H1 (cell line): ENCODE results near the gene TRIM32. TPM values are rescaled to one million over a fixed set of nuclear protein-coding genes. Genes with fewer than 3 reads are reported as not detected.

Experiments
- CTCF ChIA-PET: fragments of 300-600 bp; sonication (Branson Sonifier 250); formaldehyde crosslinking; loops from one replicate; lab custom pipeline; 2021; ENCODE audit not compliant: partially characterized antibody; lab: Charles Lee
- POLR2A ChIA-PET: fragments of 300-600 bp; sonication (Branson Sonifier 250); formaldehyde crosslinking; loops from one replicate; lab custom pipeline; 2021; ENCODE audit warnings: inconsistent platforms; ENCODE audit not compliant: partially characterized antibody; lab: Charles Lee
- DNase-seq, 2 experiments: peaks; one replicate each; pipeline versions ENCODE4 v3.0.0 to v3.0.0-alpha.2; 2010 to 2022; ENCODE audit warnings: low spot score in 2 of 2, low read depth in 1 of 2, mixed read lengths in 1 of 2
- FAIRE-seq: peaks from 2 replicates; lab custom pipeline; 2011; peaks lifted over from hg19 to GRCh38; lab: Jason Lieb, UNC
- H2AFZ ChIP-seq: 2 replicates; pipeline ENCODE4 v1.8.1; 2012; ENCODE audit warnings: low read length, inconsistent platforms
- H2AK5ac ChIP-seq: 2 replicates; pipeline ENCODE4 v1.6.1; 2013; ENCODE audit warnings: low read depth, low read length
- H2BK120ac ChIP-seq: replicated peaks from 2 replicates; pipeline ENCODE3; 2013; ENCODE audit warnings: low read depth, low read length, inconsistent platforms
- H2BK12ac ChIP-seq: 2 replicates; pipeline ENCODE4 v1.6.1; 2013; ENCODE audit warnings: low read depth, low read length
- H2BK15ac ChIP-seq: 2 replicates; pipeline ENCODE4 v1.6.1; 2013; ENCODE audit warnings: low read length
- H2BK20ac ChIP-seq: 2 replicates; pipeline ENCODE4 v1.6.1; 2013; ENCODE audit warnings: low read length
- H2BK5ac ChIP-seq: 2 replicates; pipeline ENCODE4 v1.6.1; 2013; ENCODE audit warnings: low read depth, low read length
- H3K14ac ChIP-seq: 2 replicates; pipeline ENCODE4 v1.6.1; 2013; ENCODE audit warnings: inconsistent platforms; ENCODE audit not compliant: insufficient read length
- H3K18ac ChIP-seq: 2 replicates; pipeline ENCODE4 v1.6.1; 2013; ENCODE audit warnings: low read length; ENCODE audit errors: extremely low read depth
- H3K23ac ChIP-seq: 2 replicates; pipeline ENCODE4 v1.6.1; 2013; ENCODE audit warnings: inconsistent platforms; ENCODE audit not compliant: insufficient read length
- H3K23me2 ChIP-seq: 2 replicates; pipeline ENCODE4 v1.6.1; 2013; ENCODE audit warnings: low read depth, low read length
- H3K27ac ChIP-seq: 2 replicates; pipeline ENCODE4 v1.6.1; 2011; ENCODE audit warnings: low read depth, low read length, inconsistent platforms
- H3K27me3 ChIP-seq, 4 experiments: replicated peaks in 1 of 4; 1 replicate in 1 of 4; 2 replicates in 3 of 4; pipeline versions ENCODE4 v1.6.1 to v1.8.1; 2011 to 2013; ENCODE audit warnings: low read length in 3 of 4, mild to moderate bottlenecking in 3 of 4, inconsistent platforms in 2 of 4, mixed read lengths in 2 of 4, moderate library complexity in 1 of 4; ENCODE audit not compliant: control insufficient read depth in 3 of 4, insufficient read depth in 3 of 4; ENCODE audit errors: extremely low read depth in 1 of 4
- H3K36me3 ChIP-seq, 4 experiments: 2 replicates each; pipeline versions ENCODE4 v1.6.1 to v1.8.1; 2011 to 2013; ENCODE audit warnings: mild to moderate bottlenecking in 4 of 4, low read length in 3 of 4, moderate library complexity in 2 of 4, control low read depth in 1 of 4, inconsistent platforms in 1 of 4; ENCODE audit not compliant: insufficient read depth in 4 of 4, control insufficient read depth in 2 of 4
- H3K4ac ChIP-seq: replicated peaks from 2 replicates; pipeline ENCODE3; 2013; ENCODE audit warnings: low read length, low read depth, mixed read lengths, inconsistent platforms; ENCODE audit not compliant: insufficient read length
- H3K4me1 ChIP-seq, 4 experiments: replicated peaks in 1 of 4; 1 replicate in 1 of 4; 2 replicates in 3 of 4; pipeline versions ENCODE4 v1.6.1 to v1.8.1; 2011 to 2013; ENCODE audit warnings: low read length in 3 of 4, inconsistent platforms in 2 of 4, mixed read lengths in 1 of 4; ENCODE audit not compliant: insufficient read depth in 4 of 4, control insufficient read depth in 3 of 4
- H3K4me2 ChIP-seq, 2 experiments: 2 replicates each; pipeline versions ENCODE4 v1.6.1 to v1.8.1; 2011 to 2013; ENCODE audit warnings: low read depth in 2 of 2, low read length in 2 of 2, control low read depth in 1 of 2, inconsistent platforms in 1 of 2, mild to moderate bottlenecking in 1 of 2; ENCODE audit not compliant: insufficient read depth in 1 of 2
- H3K4me3 ChIP-seq, 4 experiments: fragments of 200-600, 300-600 bp in 1 of 4; sonication (generic), shearing (Covaris generic), sonication (Bioruptor Twin) in 1 of 4; 2 replicates each; pipeline versions ENCODE4 v1.5.1 to v1.8.1; 2011 to 2016; ENCODE audit warnings: low read length in 4 of 4, low read depth in 3 of 4, control low read depth in 2 of 4, inconsistent platforms in 2 of 4, mild to moderate bottlenecking in 2 of 4, mixed read lengths in 1 of 4, moderate library complexity in 1 of 4; ENCODE audit not compliant: insufficient read depth in 2 of 4; ENCODE audit errors: extremely low read depth in 1 of 4
- H3K56ac ChIP-seq: replicated peaks from 2 replicates; pipeline ENCODE3; 2013; ENCODE audit warnings: low read depth, mild to moderate bottlenecking, mixed read lengths, low read length, inconsistent platforms; ENCODE audit not compliant: insufficient read length
- H3K79me1 ChIP-seq: 2 replicates; pipeline ENCODE4 v1.6.1; 2013; ENCODE audit warnings: low read depth, low read length, control low read depth
- H3K79me2 ChIP-seq, 2 experiments: 2 replicates each; pipeline versions ENCODE4 v1.6.1 to v1.8.1; 2012 to 2013; ENCODE audit warnings: low read length in 2 of 2, mild to moderate bottlenecking in 2 of 2, inconsistent platforms in 1 of 2; ENCODE audit not compliant: insufficient read depth in 2 of 2, control insufficient read depth in 1 of 2
- H3K9ac ChIP-seq, 4 experiments: replicated peaks in 1 of 4; 1 replicate in 1 of 4; 2 replicates in 3 of 4; pipeline versions ENCODE4 v1.6.1 to v1.8.1; 2011 to 2013; ENCODE audit warnings: low read depth in 3 of 4, low read length in 3 of 4, control low read depth in 2 of 4, mild to moderate bottlenecking in 2 of 4, moderate library complexity in 2 of 4, inconsistent platforms in 1 of 4; ENCODE audit errors: extremely low read depth in 1 of 4
- H3K9me3 ChIP-seq, 2 experiments: 2 replicates each; pipeline versions ENCODE4 v1.6.1 to v1.8.1; 2012 to 2013; ENCODE audit warnings: mild to moderate bottlenecking in 2 of 2, moderate library complexity in 2 of 2, control low read depth in 1 of 2, inconsistent platforms in 1 of 2, low read depth in 1 of 2, low read length in 1 of 2, mixed read lengths in 1 of 2; ENCODE audit not compliant: insufficient read depth in 2 of 2
- H4K20me1 ChIP-seq, 2 experiments: replicated peaks in 1 of 2; 2 replicates each; pipeline versions ENCODE3 to v1.8.1; 2011 to 2013; ENCODE audit warnings: inconsistent platforms in 2 of 2, low read length in 2 of 2, mild to moderate bottlenecking in 1 of 2; ENCODE audit not compliant: insufficient read depth in 2 of 2, control insufficient read depth in 1 of 2
- H4K5ac ChIP-seq: 2 replicates; pipeline ENCODE4 v1.6.1; 2013; ENCODE audit warnings: low read length, low read depth, mixed read lengths, inconsistent platforms; ENCODE audit not compliant: insufficient read length
- H4K8ac ChIP-seq: 2 replicates; pipeline ENCODE4 v1.8.0; 2013; ENCODE audit warnings: mild to moderate bottlenecking, moderate library complexity, low read length, inconsistent platforms; ENCODE audit not compliant: insufficient read depth; ENCODE audit errors: extremely low read depth
- H4K91ac ChIP-seq: replicated peaks from 2 replicates; pipeline ENCODE3; 2013; ENCODE audit warnings: low read length, mixed read lengths, inconsistent platforms; ENCODE audit not compliant: insufficient read length
- FOSL1 ChIP-seq: IDR thresholded peaks from 2 replicates; pipeline ENCODE4 v1.6.1; 2011; ENCODE audit warnings: mild to moderate bottlenecking, low read depth, low read length, moderate library complexity; ENCODE audit not compliant: insufficient read depth
- GABPA ChIP-seq: IDR thresholded peaks from 2 replicates; pipeline ENCODE4 v1.6.1; 2011; ENCODE audit warnings: mild to moderate bottlenecking, low read length, moderate library complexity, borderline replicate concordance; ENCODE audit not compliant: insufficient read depth
- KDM1A ChIP-seq: fragments of 200-600, 300-600 bp; sonication (generic); IDR thresholded peaks from 2 replicates; pipeline ENCODE4 v1.7.1; 2016; ENCODE audit warnings: mild to moderate bottlenecking, low read length, borderline replicate concordance
- NANOG ChIP-seq: IDR thresholded peaks from 2 replicates; pipeline ENCODE4 v1.6.1; 2011; ENCODE audit warnings: low read length, low read depth, mild to moderate bottlenecking, inconsistent platforms; ENCODE audit not compliant: insufficient read depth, poor library complexity, severe bottlenecking
- POLR2AphosphoS5 ChIP-seq: IDR thresholded peaks from 2 replicates; pipeline ENCODE4 v1.6.1; 2011; ENCODE audit warnings: low read depth, low read length
- SIX5 ChIP-seq: IDR thresholded peaks from 2 replicates; pipeline ENCODE4 v1.6.1; 2011; ENCODE audit warnings: mild to moderate bottlenecking, low read depth, low read length
- SP2 ChIP-seq: IDR thresholded peaks from 2 replicates; pipeline ENCODE4 v1.6.1; 2012; ENCODE audit warnings: mild to moderate bottlenecking, low read length, inconsistent platforms
- SRF ChIP-seq: IDR thresholded peaks from 2 replicates; pipeline ENCODE4 v1.6.1; 2011; ENCODE audit warnings: mild to moderate bottlenecking, low read depth, low read length, moderate library complexity
- USF2 ChIP-seq: IDR thresholded peaks from 2 replicates; pipeline ENCODE4 v1.6.1; 2011; ENCODE audit warnings: low read length, improper control_type of control experiment
- polyA plus RNA-seq, 7 experiments: library from polyadenylated mRNA; depleted of rRNA in 3 of 7; stranded (reverse) in 5 of 7; unstranded in 2 of 7; fragments of >200 nt in 5 of 7; fragments of 200-250 nt in 2 of 7; gene quantifications; 1 replicate in 5 of 7; 2 replicates in 1 of 7; 4 replicates in 1 of 7; pipeline versions ENCODE4 v1.2.1 to v1.2.3, GENCODE V29; 2011 to 2013; ENCODE audit warnings: missing spikeins in 2 of 7, mixed read lengths in 2 of 7
- total RNA-seq: library from RNA; stranded (reverse); fragmentation: NEBNext Ultra II Directional; extraction: Animal tissue kit (Norgen Biotek cat#: 25700); gene quantifications from 2 replicates; pipeline ENCODE4 v1.2.1, GENCODE V29; 2021
- TF ChIP-seq, protein P1 (sequence below), 3 experiments: IDR thresholded peaks; 1 replicate in 2 of 3; 2 replicates in 1 of 3; pipeline versions ENCODE4 v1.5.1 to v1.6.1; 2011; ENCODE audit warnings: low read length in 3 of 3, mild to moderate bottlenecking in 3 of 3, inconsistent platforms in 2 of 3, low read depth in 1 of 3, moderate library complexity in 1 of 3; ENCODE audit not compliant: insufficient read depth in 1 of 3; ENCODE audit errors: control extremely low read depth in 1 of 3

The TRIM32 gene
- total and polyA plus RNA-seq, 2 of the 8 experiments (the other 6 are each of a cell fraction or from before 2014, with no cell fraction given): 10.5 to 17.3 TPM

DNA sequence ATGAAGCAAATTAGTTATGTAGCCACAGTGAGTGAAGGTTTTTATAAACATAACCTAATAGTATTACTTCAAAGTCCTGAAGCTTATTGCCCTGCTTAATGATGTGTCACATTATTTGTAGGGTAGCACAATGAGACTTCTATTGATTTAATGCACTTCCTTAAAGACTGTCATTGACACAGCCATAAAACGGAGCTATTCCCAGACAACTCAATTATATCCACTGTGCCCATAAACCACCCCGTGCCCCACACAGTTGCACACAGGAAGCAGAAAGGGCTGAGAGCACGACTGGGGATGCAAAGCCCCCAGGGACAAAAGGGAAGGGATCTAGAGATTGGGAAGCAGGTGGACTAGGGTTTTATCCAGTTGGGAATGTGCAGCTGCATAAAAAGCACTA is 37.0 kb downstream of the TRIM32 start (continued):
- TF ChIP-seq KDM1A: no peak
- TF ChIP-seq, all 59 proteins: peak for 0

DNA sequence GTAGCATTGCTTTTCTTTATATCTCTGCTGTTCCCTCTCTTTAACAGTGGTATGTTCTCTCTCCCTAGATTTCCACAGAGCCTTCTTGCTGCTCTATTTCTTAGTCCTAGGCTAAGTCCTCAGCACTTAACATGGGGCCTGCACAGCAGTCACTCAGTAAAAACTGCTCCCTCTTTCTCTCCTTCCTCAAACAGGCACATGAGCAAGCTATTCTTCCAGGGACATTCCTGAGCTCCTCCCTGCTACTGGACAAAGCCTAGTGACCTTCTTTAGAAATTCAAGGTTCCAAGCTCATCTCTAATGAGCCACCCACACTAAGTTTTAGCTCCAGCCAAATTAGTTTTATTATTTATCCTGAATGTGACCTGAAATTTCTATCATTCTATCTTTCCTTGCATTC is 39.5 kb downstream of the TRIM32 start:
- no peaks in the 10 kb centered on the region for H4K20me1 ChIP-seq
- no peak overlapping the region for H2BK120ac ChIP-seq
- POLR2A ChIA-PET: interaction anchor here (1.0 to 1.2 kb wide), 2 partner anchors 9 to 129 kb away, joined by 3 read pairs; no protein-coding TSS in a partner anchor
- H3K79me2 ChIP-seq: no peaks in the 10 kb centered on the region
- H2BK5ac ChIP-seq: no peak overlapping the region
- H3K4me3 ChIP-seq: no peak overlapping the region
- H3K4me2 ChIP-seq: no peak overlapping the region
- H4K5ac ChIP-seq: no peak overlapping the region
- no peak overlapping the region for H2AFZ ChIP-seq
- no peak overlapping the region for H4K91ac ChIP-seq
- no peak overlapping the region for H3K9ac ChIP-seq
- H2BK20ac ChIP-seq: no peak overlapping the region
- no peaks in the 10 kb centered on the region for H3K27me3 ChIP-seq
- H3K14ac ChIP-seq: no peak overlapping the region
- no peaks in the 10 kb centered on the region for H3K23me2 ChIP-seq
- H3K4ac ChIP-seq: no peak overlapping the region
- no peak for FAIRE-seq
- no peaks in the 10 kb centered on the region for H3K36me3 ChIP-seq
- DNase-seq: no peak
- H3K56ac ChIP-seq: no peak overlapping the region
- CTCF ChIA-PET: interaction anchor here (1.2 to 5.2 kb wide), 4 partner anchors 10 to 137 kb away, joined by 4 to 27 read pairs (median 12); no protein-coding TSS in a partner anchor
- H2BK12ac ChIP-seq: no peak overlapping the region
- H2BK15ac ChIP-seq: no peak overlapping the region
- H3K79me1 ChIP-seq: no peaks in the 10 kb centered on the region
- no peak overlapping the region for H3K27ac ChIP-seq
- H4K8ac ChIP-seq: no peak overlapping the region
- H2AK5ac ChIP-seq: no peak overlapping the region
- no peak overlapping the region for H3K23ac ChIP-seq
- H3K9me3 ChIP-seq: no peaks in the 10 kb centered on the region
- no peak overlapping the region for H3K18ac ChIP-seq
- no peaks in the 10 kb centered on the region for H3K4me1 ChIP-seq
- no peak for TF ChIP-seq POLR2AphosphoS5
- TF ChIP-seq FOSL1: no peak
- no peak for TF ChIP-seq USF2
- no peak for TF ChIP-seq SP2
- no peak for TF ChIP-seq GABPA
- TF ChIP-seq, protein P1, sequence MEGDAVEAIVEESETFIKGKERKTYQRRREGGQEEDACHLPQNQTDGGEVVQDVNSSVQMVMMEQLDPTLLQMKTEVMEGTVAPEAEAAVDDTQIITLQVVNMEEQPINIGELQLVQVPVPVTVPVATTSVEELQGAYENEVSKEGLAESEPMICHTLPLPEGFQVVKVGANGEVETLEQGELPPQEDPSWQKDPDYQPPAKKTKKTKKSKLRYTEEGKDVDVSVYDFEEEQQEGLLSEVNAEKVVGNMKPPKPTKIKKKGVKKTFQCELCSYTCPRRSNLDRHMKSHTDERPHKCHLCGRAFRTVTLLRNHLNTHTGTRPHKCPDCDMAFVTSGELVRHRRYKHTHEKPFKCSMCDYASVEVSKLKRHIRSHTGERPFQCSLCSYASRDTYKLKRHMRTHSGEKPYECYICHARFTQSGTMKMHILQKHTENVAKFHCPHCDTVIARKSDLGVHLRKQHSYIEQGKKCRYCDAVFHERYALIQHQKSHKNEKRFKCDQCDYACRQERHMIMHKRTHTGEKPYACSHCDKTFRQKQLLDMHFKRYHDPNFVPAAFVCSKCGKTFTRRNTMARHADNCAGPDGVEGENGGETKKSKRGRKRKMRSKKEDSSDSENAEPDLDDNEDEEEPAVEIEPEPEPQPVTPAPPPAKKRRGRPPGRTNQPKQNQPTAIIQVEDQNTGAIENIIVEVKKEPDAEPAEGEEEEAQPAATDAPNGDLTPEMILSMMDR (IDR thresholded peaks at IDR 0.05; ENCODE audit: control extremely low read depth in 1 of 3, insufficient read depth in 1 of 3, low read depth in 1 of 3, low read length in 3 of 3): no peak
- no peak for TF ChIP-seq SIX5
- TF ChIP-seq NANOG: no peak
- no peak for TF ChIP-seq SRF
